Retina (tissue), 1 donor: Measurements from ENCODE around the gene RS1.

ENCODE experiments used
- DNase-seq: peaks from one replicate; pipeline ENCODE4 v3.0.0-alpha.2; 2016

RS1 gene

GRCh38 chrX:18672008-18672407, at the start of gene RS1:
Gene RS1, minus strand, starts transcription at chrX:18672108. Its CDS starts 40 bp downstream, at chrX:18672068.
- no peak for DNase-seq

- DNase-seq: no peak
Measured at GRCh38 chrX:18719852-18720251, 47.9 kb upstream of the RS1 start.

- DNase-seq: no peak
Measured at GRCh38 chrX:18714910-18715309, 43.0 kb upstream of the RS1 start.

- DNase-seq: no peak
Measured at GRCh38 chrX:18709833-18710232, 37.9 kb upstream of the RS1 start.

- DNase-seq: no peak
Measured at GRCh38 chrX:18707426-18708049, 35.6 kb upstream of the RS1 start, which contains the start of gene PPEF1. Gene PPEF1, plus strand, starts transcription at chrX:18707645. Its CDS starts 136 bp downstream, at chrX:18707781.

- DNase-seq: no peak
Measured at GRCh38 chrX:18702362-18703195, 30.7 kb upstream of the RS1 start.

- no peak for DNase-seq
Measured at GRCh38 chrX:18701621-18702361, 29.9 kb upstream of the RS1 start.

GRCh38 chrX:18698737-18699650, 27.1 kb upstream of the RS1 start:
- DNase-seq: no peak

GRCh38 chrX:18696653-18697052, 24.7 kb upstream of the RS1 start:
- DNase-seq: no peak

- no peak for DNase-seq
Measured at GRCh38 chrX:18692541-18692940, 20.6 kb upstream of the RS1 start.

GRCh38 chrX:18691431-18691830, 19.5 kb upstream of the RS1 start:
- DNase-seq: no peak

- no peak for DNase-seq
Measured at GRCh38 chrX:18687856-18688495, 16.1 kb upstream of the RS1 start.

- DNase-seq: no peak
Measured at GRCh38 chrX:18682979-18683387, 11.1 kb upstream of the RS1 start.

- no peak for DNase-seq
Measured at GRCh38 chrX:18681996-18682395, 10.1 kb upstream of the RS1 start.

GRCh38 chrX:18677161-18677869, 5.4 kb upstream of the RS1 start:
- DNase-seq: no peak

- DNase-seq: no peak
Measured at GRCh38 chrX:18676470-18676869, 4.6 kb upstream of the RS1 start.

- no peak for DNase-seq
Measured at GRCh38 chrX:18676050-18676449, 4.1 kb upstream of the RS1 start.

- peak; percentile 92 for DNase-seq
Measured at GRCh38 chrX:18674788-18675735, 3.2 kb upstream of the RS1 start.

GRCh38 chrX:18674417-18674787, 2.5 kb upstream of the RS1 start:
- no peak for DNase-seq
